Fibroblast of skin of back (primary cell): ENCODE data around the gene PRTFDC1.

ENCODE experiments used
- DNase-seq: peaks from one replicate; pipeline ENCODE4 v3.0.0-alpha.2; 2013

The PRTFDC1 gene

GRCh38 chr10:24965051-24965450, 12.6 kb upstream of the PRTFDC1 start:
- no peak for DNase-seq

- DNase-seq: no peak
Measured at GRCh38 chr10:24963521-24964041, 11.2 kb upstream of the PRTFDC1 start.

- no peak for DNase-seq
Measured at GRCh38 chr10:24962995-24963394, 10.6 kb upstream of the PRTFDC1 start.

GRCh38 chr10:24961582-24961981, 9.2 kb upstream of the PRTFDC1 start:
- no peak for DNase-seq

- no peak for DNase-seq
Measured at GRCh38 chr10:24959382-24959730, 7.0 kb upstream of the PRTFDC1 start.

GRCh38 chr10:24958721-24959381, 6.4 kb upstream of the PRTFDC1 start:
- DNase-seq: peak; percentile 12

- DNase-seq: peak; percentile 93
Measured at GRCh38 chr10:24958091-24958720, 5.8 kb upstream of the PRTFDC1 start.

GRCh38 chr10:24957624-24958051, 5.2 kb upstream of the PRTFDC1 start:
- peak; percentile 57 for DNase-seq

GRCh38 chr10:24953675-24954074, 1.3 kb upstream of the PRTFDC1 start:
- no peak for DNase-seq

GRCh38 chr10:24952707-24953645, 570 bp upstream of the PRTFDC1 start:
- DNase-seq: peak; percentile 76

- DNase-seq: peak; percentile 21
Measured at GRCh38 chr10:24951201-24952142, 934 bp downstream of the PRTFDC1 start.

GRCh38 chr10:24950439-24950838, 2.0 kb downstream of the PRTFDC1 start:
- no peak for DNase-seq

- DNase-seq: no peak
Measured at GRCh38 chr10:24949616-24950015, 2.8 kb downstream of the PRTFDC1 start.

GRCh38 chr10:24947304-24948097, 4.9 kb downstream of the PRTFDC1 start:
- DNase-seq: peak; percentile 28

GRCh38 chr10:24944512-24945255, 7.7 kb downstream of the PRTFDC1 start:
- peak; percentile 35 for DNase-seq

- DNase-seq: no peak
Measured at GRCh38 chr10:24938525-24938924, 13.9 kb downstream of the PRTFDC1 start.

- no peak for DNase-seq
Measured at GRCh38 chr10:24938076-24938475, 14.3 kb downstream of the PRTFDC1 start.

- DNase-seq: no peak
Measured at GRCh38 chr10:24935504-24936292, 16.7 kb downstream of the PRTFDC1 start.

- no peak for DNase-seq
Measured at GRCh38 chr10:24931236-24931635, 21.2 kb downstream of the PRTFDC1 start.
